ENCODE data around the gene SPATS2L.

SPATS2L gene

DNA sequence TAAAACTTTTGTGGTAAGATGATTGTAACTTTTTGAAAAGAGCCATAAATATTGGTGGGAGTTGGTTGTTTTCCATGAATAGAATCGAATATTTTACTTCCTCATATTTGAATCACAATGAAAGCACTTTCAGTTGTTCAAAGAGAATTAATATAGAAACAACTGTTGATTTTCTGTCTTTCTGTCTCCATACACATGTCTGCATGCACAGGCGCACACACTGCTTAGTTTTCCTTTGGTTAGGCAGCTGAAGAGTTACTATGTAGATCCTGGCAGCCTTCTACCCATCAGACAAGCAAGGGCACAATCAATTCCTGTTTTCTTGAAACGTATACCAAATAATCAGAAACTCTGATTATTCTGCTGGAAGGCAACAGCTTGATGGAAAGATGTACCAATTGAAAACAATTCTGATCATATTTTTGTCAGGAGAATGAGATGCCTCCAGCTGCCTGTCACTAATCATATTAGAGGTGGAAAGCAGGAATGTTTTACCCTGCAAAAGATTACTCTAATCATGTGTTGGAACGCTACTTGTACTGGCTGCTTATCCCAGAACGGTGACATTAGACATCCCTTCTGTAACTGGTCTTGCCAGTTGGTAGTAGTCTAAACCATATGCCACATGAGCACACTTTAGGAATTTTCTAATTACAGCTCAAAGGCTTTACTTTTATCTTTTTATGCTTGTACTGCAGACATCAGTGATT lies 24.0 kb downstream of the SPATS2L start:
- H3K9me3 ChIP-seq (ENCODE audit: control insufficient read depth, insufficient read depth, low read depth, low read length) = no peaks in the 10 kb centered on the region
- no peaks in the 10 kb centered on the region for H3K4me1 ChIP-seq (ENCODE audit: control insufficient read depth, insufficient read depth, low read length)
- ChIA-PET CTCF (interaction anchor here (0.8 kb wide), 1 partner anchor 356 kb away, joined by 3 read pairs; no protein-coding TSS in a partner anchor), POLR2A (no interaction called here)
- no peak overlapping the region for H3K4me3 ChIP-seq (ENCODE audit: low read depth, low read length)
- peaks cover 0 to 6% of the 10 kb centered on the region in 2 experiments; a peak in 1 of 3 replicates for H3K36me3 ChIP-seq (ENCODE audit: control insufficient read depth in 2 of 2, insufficient read depth in 1 of 2, low read length in 2 of 2)
- TF ChIP-seq ZNF529 (tag by site-specific recombination; IDR thresholded peaks at IDR 0.05; ENCODE audit: insufficient replicate concordance) = no peak
- TF ChIP-seq GLIS2 (tag by site-specific recombination; IDR thresholded peaks at IDR 0.05) = no peak
- no peak for TF ChIP-seq ZSCAN23 (tag by site-specific recombination; IDR thresholded peaks at IDR 0.05)
- TF ChIP-seq RBAK (tag by site-specific recombination; IDR thresholded peaks at IDR 0.05) = no peak
- TF ChIP-seq KLF1 (tag by site-specific recombination; IDR thresholded peaks at IDR 0.05) = no peak
- TF ChIP-seq HOXA7 (CRISPR knock-in tag; IDR thresholded peaks at IDR 0.05; ENCODE audit: borderline replicate concordance) = no peak
- TF ChIP-seq ZNF248 (tag by site-specific recombination; IDR thresholded peaks at IDR 0.05) = no peak
- TF ChIP-seq REPIN1 (tag by site-specific recombination; IDR thresholded peaks at IDR 0.05; ENCODE audit: low read depth) = no peak
- no peak for TF ChIP-seq BCL11A (tag by site-specific recombination; IDR thresholded peaks at IDR 0.05; ENCODE audit: low read depth)
- TF ChIP-seq ZNF473 (tag by site-specific recombination; IDR thresholded peaks at IDR 0.05) = no peak
- no peak for TF ChIP-seq GFI1B (tag by site-specific recombination; IDR thresholded peaks at IDR 0.05)
- TF ChIP-seq HOXD13 (CRISPR knock-in tag; IDR thresholded peaks at IDR 0.05; ENCODE audit: borderline replicate concordance) = no peak
- TF ChIP-seq ZNF558 (tag by site-specific recombination; IDR thresholded peaks at IDR 0.05) = no peak
- no peak for TF ChIP-seq ZNF621 (tag by site-specific recombination; IDR thresholded peaks at IDR 0.05)
- TF ChIP-seq ZNF776 (tag by site-specific recombination; IDR thresholded peaks at IDR 0.05; ENCODE audit: borderline replicate concordance) = no peak
- no peak for TF ChIP-seq ZNF513 (tag by site-specific recombination; IDR thresholded peaks at IDR 0.05)
- TF ChIP-seq ZNF596 (tag by site-specific recombination; IDR thresholded peaks at IDR 0.05) = no peak
- TF ChIP-seq ZNF514 (tag by site-specific recombination; IDR thresholded peaks at IDR 0.05) = no peak
- TF ChIP-seq ZNF670 (tag by site-specific recombination; IDR thresholded peaks at IDR 0.05; ENCODE audit: low read depth) = no peak
- TF ChIP-seq ZNF626 (tag by site-specific recombination; IDR thresholded peaks at IDR 0.05) = no peak
- no peak overlapping the region for H3K27ac ChIP-seq (ENCODE audit: extremely low read depth, low read depth, low read length)

DNA sequence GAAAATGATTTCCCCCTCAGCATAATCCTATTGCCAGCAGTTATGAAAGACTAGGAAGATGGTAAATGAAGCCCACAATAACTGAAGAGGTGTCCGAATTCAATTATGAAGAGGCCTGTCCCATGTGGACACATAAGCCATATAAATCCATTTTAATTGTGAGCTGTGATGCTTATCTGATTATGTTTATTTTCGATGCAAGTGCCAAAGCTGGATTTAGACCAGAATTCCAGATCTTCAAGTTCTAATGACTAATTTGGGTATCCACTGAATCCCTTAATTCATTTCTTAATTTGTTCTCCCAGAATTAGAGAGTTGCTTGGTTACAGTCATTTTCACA lies 24.5 kb downstream of the SPATS2L start:
- Histone ChIP-seq H3K4me1 (ENCODE audit: control insufficient read depth, insufficient read depth, low read length) (no peaks in the 10 kb centered on the region), H3K27ac (ENCODE audit: extremely low read depth, low read depth, low read length) (no peak overlapping the region), H3K9me3 (ENCODE audit: control insufficient read depth, insufficient read depth, low read depth, low read length) (no peaks in the 10 kb centered on the region), H3K4me3 (ENCODE audit: low read depth, low read length) (no peak overlapping the region), H3K36me3 (ENCODE audit: control insufficient read depth in 2 of 2, insufficient read depth in 1 of 2, low read length in 2 of 2) (peaks cover 0 to 6% of the 10 kb centered on the region in 2 experiments; a peak in 1 of 3 replicates)
- TF ChIP-seq ZNF548 (tag by site-specific recombination; IDR thresholded peaks at IDR 0.05) (no peak), ZBTB20 (tag by site-specific recombination; IDR thresholded peaks at IDR 0.05) (no peak), ZNF169 (tag by site-specific recombination; IDR thresholded peaks at IDR 0.05) (no peak), ZBTB6 (tag by site-specific recombination; IDR thresholded peaks at IDR 0.05) (no peak), ZNF571 (tag by site-specific recombination; IDR thresholded peaks at IDR 0.05) (no peak), ZNF530 (tag by site-specific recombination; IDR thresholded peaks at IDR 0.05; ENCODE audit: low read depth) (no peak), ZNF394 (tag by site-specific recombination; IDR thresholded peaks at IDR 0.05; ENCODE audit: borderline replicate concordance) (no peak), OSR2 (tag by site-specific recombination; IDR thresholded peaks at IDR 0.05) (no peak), YY1 (tag by site-specific recombination; IDR thresholded peaks at IDR 0.05) (no peak), REPIN1 (tag by site-specific recombination; IDR thresholded peaks at IDR 0.05; ENCODE audit: low read depth) (no peak), ZNF155 (tag by site-specific recombination; IDR thresholded peaks at IDR 0.05) (no peak), ZNF223 (tag by site-specific recombination; IDR thresholded peaks at IDR 0.05) (no peak), ZNF239 (tag by site-specific recombination; IDR thresholded peaks at IDR 0.05) (no peak)
- CTCF ChIA-PET = interaction anchor here (0.8 kb wide), 1 partner anchor 357 kb away, joined by 3 read pairs; no protein-coding TSS in a partner anchor
- POLR2A ChIA-PET = no interaction called here

All from HEK293 (cell line).